HG02678 (cell line): ENCODE measurements around the gene GZMB.
A peak's percentile ranks its signal among the peaks of the same experiment; 100 is the strongest.
"Not testable (repeated sequence)": the region's sequence is repeated elsewhere in the genome, so short reads cannot be mapped to it uniquely, and the experiment has no call there.

Experiments used
- ATAC-seq: cut with Tn5 transposase; IDR thresholded peaks from one replicate; pipeline ENCODE4 v1.9.1; 2021; ENCODE audit warnings: mild to moderate bottlenecking, moderate library complexity; ENCODE audit not compliant: unreplicated experiment

GZMB gene

GRCh38 chr14:24631749-24632335, 2.1 kb downstream of the GZMB start:
- no peak for ATAC-seq

- no peak for ATAC-seq
Observed at GRCh38 chr14:24630872-24631477, 3.0 kb downstream of the GZMB start.

GRCh38 chr14:24630087-24630871, 3.7 kb downstream of the GZMB start:
- no peak for ATAC-seq

- ATAC-seq, result no peak
Observed at GRCh38 chr14:24629521-24629920, 4.5 kb downstream of the GZMB start.

GRCh38 chr14:24613747-24614146, 20.2 kb downstream of the GZMB start:
- no peak for ATAC-seq

GRCh38 chr14:24613241-24613640, 20.7 kb downstream of the GZMB start:
- ATAC-seq, result no peak

GRCh38 chr14:24612196-24612595, 21.8 kb downstream of the GZMB start:
- no peak for ATAC-seq

- peak; percentile 34 for ATAC-seq
Observed at GRCh38 chr14:24609655-24610344, 24.2 kb downstream of the GZMB start, which contains the start of gene GZMH. Gene GZMH (minus strand): TSS chr14:24609685. CDS start chr14:24609613, 72 bp downstream.

GRCh38 chr14:24607635-24608514, 26.1 kb downstream of the GZMB start:
- ATAC-seq, result no peak

GRCh38 chr14:24607081-24607480, 26.9 kb downstream of the GZMB start:
- ATAC-seq, result no peak

- ATAC-seq, result no peak
Observed at GRCh38 chr14:24606297-24606696, 27.7 kb downstream of the GZMB start.

GRCh38 chr14:24605435-24606190, 28.4 kb downstream of the GZMB start:
- peak; percentile 94 for ATAC-seq

- ATAC-seq, result no peak
Observed at GRCh38 chr14:24597403-24597802, 36.6 kb downstream of the GZMB start.

GRCh38 chr14:24595073-24595808, 38.7 kb downstream of the GZMB start:
- ATAC-seq, result no peak

- ATAC-seq, result not testable (repeated sequence)
Observed at GRCh38 chr14:24591004-24591403, 43.0 kb downstream of the GZMB start.

GRCh38 chr14:24584402-24584801, 49.6 kb downstream of the GZMB start:
- not testable (repeated sequence) for ATAC-seq
